Measurements from ENCODE around the gene MUC15.

- TF ChIP-seq, protein P1, sequence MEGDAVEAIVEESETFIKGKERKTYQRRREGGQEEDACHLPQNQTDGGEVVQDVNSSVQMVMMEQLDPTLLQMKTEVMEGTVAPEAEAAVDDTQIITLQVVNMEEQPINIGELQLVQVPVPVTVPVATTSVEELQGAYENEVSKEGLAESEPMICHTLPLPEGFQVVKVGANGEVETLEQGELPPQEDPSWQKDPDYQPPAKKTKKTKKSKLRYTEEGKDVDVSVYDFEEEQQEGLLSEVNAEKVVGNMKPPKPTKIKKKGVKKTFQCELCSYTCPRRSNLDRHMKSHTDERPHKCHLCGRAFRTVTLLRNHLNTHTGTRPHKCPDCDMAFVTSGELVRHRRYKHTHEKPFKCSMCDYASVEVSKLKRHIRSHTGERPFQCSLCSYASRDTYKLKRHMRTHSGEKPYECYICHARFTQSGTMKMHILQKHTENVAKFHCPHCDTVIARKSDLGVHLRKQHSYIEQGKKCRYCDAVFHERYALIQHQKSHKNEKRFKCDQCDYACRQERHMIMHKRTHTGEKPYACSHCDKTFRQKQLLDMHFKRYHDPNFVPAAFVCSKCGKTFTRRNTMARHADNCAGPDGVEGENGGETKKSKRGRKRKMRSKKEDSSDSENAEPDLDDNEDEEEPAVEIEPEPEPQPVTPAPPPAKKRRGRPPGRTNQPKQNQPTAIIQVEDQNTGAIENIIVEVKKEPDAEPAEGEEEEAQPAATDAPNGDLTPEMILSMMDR (IDR thresholded peaks at IDR 0.05): no peak
- no peak for TF ChIP-seq POLR2A (IDR thresholded peaks at IDR 0.05)
Measured at GRCh38 chr11:26557666-26558065, 14.4 kb downstream of the MUC15 start.
